Fibroblast of pulmonary artery (primary cell): ENCODE data around the gene NHLRC4.

Source experiments
- DNase-seq: peaks from one replicate; pipeline ENCODE4 v3.0.0-alpha.2; 2010; ENCODE audit warnings: low read depth
- H3K4me3 ChIP-seq: replicated peaks from 2 replicates; pipeline ENCODE4 v1.5.1; 2011; ENCODE audit warnings: low read depth, mild to moderate bottlenecking, control low read depth, low read length, moderate library complexity
- TF ChIP-seq, protein P1 (sequence below): IDR thresholded peaks from 2 replicates; pipeline ENCODE4 v1.5.1; 2011; ENCODE audit warnings: mild to moderate bottlenecking, control low read depth, low read length, inconsistent platforms; ENCODE audit errors: missing control alignments

Gene NHLRC4

DNA sequence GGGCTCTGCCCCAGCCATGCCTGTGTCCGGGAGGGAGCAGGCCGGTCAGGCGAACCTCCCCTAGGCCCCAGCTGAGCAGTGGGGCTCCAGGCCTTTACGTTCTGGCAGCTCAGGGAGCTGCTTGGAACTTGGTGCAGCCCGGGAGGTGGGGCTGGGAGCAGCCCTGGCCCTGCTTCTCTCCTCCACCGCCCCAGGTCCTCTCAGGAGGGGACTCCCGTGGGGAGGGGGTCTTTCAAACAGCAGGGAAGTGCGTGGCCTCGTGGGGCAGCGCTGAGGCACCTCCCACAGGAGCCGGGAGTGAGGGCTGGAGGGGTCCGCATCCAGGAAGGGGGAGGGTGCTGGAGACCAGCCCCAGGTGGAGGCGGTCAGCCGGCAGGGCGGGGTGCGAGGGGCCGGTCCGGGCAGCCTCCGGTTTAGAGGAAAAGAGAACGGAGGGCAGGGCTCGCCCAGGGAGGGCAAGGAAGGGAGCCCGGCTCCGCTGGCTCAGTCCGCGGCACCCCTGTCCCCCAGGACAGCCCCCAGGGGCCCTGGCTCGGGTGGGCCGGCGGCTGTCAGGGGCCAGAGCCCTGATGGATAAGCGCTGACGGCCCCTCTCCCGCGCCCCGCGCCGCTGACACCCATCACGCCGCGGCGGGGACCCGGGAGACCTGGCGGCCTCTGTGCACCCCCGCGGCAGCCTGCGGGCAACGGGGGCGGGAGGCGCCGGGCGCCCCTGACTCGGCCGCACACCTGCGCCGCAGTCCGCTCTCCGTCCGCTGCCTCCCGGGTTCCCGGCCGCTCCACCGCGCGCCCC, 7.2 kb upstream of the NHLRC4 start:
- H3K4me3 ChIP-seq = no peak overlapping the region

GRCh38 chr16:560204-560700, 6.6 kb upstream of the NHLRC4 start, which contains the start of gene PRR35:
Gene PRR35, plus strand, starts transcription at chr16:560394. Its CDS starts 2,901 bp downstream, at chr16:563295.
- H3K4me3 ChIP-seq = no peak within 1 kb of the TSS
- TF ChIP-seq, protein P1, sequence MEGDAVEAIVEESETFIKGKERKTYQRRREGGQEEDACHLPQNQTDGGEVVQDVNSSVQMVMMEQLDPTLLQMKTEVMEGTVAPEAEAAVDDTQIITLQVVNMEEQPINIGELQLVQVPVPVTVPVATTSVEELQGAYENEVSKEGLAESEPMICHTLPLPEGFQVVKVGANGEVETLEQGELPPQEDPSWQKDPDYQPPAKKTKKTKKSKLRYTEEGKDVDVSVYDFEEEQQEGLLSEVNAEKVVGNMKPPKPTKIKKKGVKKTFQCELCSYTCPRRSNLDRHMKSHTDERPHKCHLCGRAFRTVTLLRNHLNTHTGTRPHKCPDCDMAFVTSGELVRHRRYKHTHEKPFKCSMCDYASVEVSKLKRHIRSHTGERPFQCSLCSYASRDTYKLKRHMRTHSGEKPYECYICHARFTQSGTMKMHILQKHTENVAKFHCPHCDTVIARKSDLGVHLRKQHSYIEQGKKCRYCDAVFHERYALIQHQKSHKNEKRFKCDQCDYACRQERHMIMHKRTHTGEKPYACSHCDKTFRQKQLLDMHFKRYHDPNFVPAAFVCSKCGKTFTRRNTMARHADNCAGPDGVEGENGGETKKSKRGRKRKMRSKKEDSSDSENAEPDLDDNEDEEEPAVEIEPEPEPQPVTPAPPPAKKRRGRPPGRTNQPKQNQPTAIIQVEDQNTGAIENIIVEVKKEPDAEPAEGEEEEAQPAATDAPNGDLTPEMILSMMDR = no peak
- no peak for DNase-seq

More for the DNA sequence above, 7.2 kb upstream of the NHLRC4 start:
- TF ChIP-seq, protein P1 = no peak
- DNase-seq = no peak

DNA sequence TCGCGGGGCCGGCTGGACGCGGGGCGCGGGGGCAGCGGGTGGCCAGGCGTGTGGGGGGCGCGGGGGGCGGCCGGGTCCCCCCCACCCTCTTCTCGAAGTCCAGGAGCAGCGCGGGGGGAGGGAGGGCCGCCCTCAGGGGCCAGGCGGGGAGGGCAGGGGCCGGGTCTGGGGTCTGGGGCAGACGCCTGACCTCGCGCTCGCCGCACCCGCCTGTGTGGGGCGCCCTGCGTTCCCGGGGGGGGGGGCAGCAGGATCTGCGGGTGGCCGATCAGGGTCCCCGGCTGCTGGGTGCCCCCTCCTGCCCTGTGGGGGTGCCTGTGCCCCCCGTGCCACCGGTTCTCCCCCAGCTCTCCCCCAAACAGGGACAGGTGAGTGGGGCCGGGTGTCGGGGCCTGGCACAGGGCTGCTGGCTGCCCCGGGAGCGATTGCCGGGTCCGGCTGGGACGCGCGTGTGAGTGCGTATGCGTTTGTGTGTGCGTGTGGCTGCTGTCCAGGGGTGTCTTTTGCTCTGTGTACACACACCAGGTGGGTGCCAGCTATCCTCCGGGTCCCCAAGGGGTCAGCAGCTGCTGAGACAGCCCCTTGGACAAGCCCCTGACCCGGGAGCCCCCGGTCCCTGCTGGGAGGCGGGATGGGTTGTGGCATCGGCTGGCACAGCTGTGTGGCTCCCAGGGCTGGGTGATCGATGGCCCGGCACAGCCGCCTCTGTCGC, 5.9 kb upstream of the NHLRC4 start:
- TF ChIP-seq, protein P1 = no peak
- no peak overlapping the region for H3K4me3 ChIP-seq
- no peak for DNase-seq

DNA sequence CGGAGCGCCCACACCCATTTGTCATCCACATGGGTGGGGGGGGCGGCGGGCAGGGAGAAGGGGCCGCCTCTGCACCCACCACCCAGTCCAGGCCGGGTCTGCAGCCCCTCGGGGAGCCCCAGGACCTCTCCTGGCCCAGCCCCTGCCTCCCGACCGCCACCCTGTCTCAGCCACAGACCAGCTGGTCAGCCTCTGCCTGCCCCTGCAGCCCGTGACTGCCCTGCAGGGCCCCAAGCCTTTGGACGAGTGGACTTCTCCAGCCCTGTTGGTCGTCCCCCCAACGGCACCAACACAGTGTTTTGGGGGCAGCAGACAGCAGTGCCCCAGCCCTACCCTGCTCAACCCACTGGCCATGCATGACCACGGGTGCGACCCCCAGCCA, 5.4 kb upstream of the NHLRC4 start:
- TF ChIP-seq, protein P1 = no peak
- H3K4me3 ChIP-seq = no peak overlapping the region

DNA sequence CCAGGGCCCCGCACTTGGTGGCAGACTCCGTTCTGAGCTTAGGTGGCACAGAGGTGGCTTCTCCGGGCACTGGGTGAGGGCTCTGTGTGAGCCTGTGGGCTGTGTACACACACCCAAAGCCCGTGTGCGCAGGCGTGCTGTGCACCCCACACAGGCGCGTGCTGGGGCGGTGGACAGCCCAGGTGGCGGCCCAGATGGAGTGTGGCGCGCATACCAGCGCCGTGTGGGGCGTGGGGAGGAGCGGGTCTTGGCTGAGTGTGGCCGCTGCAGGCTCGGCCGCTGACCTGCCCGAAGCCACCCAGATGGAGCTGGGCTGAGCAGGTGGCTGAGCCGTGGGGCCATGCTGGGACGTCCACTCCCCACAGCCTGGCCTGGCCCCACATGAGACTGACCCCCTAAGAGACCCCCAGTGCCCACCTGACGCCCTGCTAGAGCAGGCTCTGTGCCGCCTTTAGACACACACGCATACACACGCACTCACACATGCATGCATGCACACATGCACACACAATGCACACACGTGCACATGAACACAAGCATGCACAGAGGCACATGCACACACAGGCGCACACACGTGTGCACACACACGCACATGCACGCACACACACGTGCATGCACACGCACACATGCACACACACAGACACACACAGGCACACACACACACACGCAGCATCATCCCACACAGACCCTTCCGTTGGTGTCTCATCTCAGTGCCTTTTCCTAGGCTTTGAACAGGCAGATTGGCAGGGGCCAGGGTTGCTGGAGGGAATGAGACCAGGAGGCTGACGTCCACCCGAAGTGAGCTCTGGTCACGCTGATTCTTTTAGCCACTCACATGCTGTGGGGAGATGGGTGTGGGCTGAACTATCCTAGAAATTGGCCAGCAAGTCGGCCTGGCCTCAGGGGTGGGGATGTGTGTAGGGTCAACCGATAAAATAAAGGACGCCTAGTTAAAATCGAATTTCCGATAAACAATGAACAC, 4.6 kb upstream of the NHLRC4 start:
- no peak overlapping the region for H3K4me3 ChIP-seq
- TF ChIP-seq, protein P1 = no peak
- no peak for DNase-seq

More for the DNA sequence above, 5.4 kb upstream of the NHLRC4 start:
- no peak for DNase-seq

GRCh38 chr16:563072-563644, 3.6 kb upstream of the NHLRC4 start:
- TF ChIP-seq, protein P1 = no peak
- no peak for DNase-seq
- no peak overlapping the region for H3K4me3 ChIP-seq
